SU-DHL-6 (cell line): ENCODE measurements around the gene RRP1B.

Experiments
- CTCF ChIP-seq: fragments of 200-600 bp; sonication (generic); IDR thresholded peaks from one replicate; pipeline ENCODE4 v1.5.1; 2017; ENCODE audit warnings: antibody characterized with exemption, mild to moderate bottlenecking, low read length, moderate library complexity; ENCODE audit not compliant: insufficient read depth, poor library complexity, severe bottlenecking
- EZH2phosphoT487 ChIP-seq: fragments of 200-600 bp; sonication (generic), shearing (Covaris generic); conservative IDR thresholded peaks from 2 replicates; pipeline ENCODE4 v1.6.1; 2018; ENCODE audit warnings: mild to moderate bottlenecking, antibody characterized with exemption, low read length, moderate library complexity, mixed read lengths

- no peak for TF ChIP-seq CTCF
- TF ChIP-seq EZH2phosphoT487, result no peak
Observed at GRCh38 chr21:43644071-43644470, 15.3 kb upstream of the RRP1B start.
